CD4-positive, alpha-beta T cell treated with Interleukin-4 for 1 hour (primary cell): ENCODE data around the gene LSP1.
"Not testable (repeated sequence)": the region's sequence is repeated elsewhere in the genome, so short reads cannot be mapped to it uniquely, and the experiment has no call there.

ENCODE experiments used
- DNase-seq, 2 donors: peaks; one replicate each; pipeline ENCODE4 v3.0.0-alpha.2; 2020 to 2022

The LSP1 gene

GRCh38 chr11:1852877-1853276 is at the start of gene LSP1:
LSP1 (plus strand) TSS chr11:1853084; CDS start chr11:1853145, 61 bp downstream.
- DNase-seq, result peak; percentile 88 to 90

DNA sequence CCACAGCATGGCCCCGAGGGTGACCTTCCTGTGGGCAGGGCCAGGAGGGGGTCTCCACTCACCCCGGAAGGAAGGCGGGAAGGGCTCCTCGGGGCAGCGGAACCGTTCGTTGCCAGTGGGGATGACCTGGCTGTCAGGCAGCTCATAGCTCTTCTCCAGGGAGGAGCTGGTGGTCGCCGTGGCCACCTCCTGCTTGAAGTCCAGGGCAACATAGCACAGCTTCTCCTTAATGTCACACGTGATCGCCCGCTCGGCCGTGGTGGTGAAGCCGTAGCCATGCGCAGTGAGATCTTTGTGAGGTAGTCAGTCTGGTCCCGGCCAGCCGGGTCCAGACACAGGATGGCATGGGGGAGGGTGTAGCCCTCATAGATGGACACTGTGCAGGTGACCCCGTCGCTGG is 49.6 kb upstream of the LSP1 start:
- DNase-seq, result no peak

DNA sequence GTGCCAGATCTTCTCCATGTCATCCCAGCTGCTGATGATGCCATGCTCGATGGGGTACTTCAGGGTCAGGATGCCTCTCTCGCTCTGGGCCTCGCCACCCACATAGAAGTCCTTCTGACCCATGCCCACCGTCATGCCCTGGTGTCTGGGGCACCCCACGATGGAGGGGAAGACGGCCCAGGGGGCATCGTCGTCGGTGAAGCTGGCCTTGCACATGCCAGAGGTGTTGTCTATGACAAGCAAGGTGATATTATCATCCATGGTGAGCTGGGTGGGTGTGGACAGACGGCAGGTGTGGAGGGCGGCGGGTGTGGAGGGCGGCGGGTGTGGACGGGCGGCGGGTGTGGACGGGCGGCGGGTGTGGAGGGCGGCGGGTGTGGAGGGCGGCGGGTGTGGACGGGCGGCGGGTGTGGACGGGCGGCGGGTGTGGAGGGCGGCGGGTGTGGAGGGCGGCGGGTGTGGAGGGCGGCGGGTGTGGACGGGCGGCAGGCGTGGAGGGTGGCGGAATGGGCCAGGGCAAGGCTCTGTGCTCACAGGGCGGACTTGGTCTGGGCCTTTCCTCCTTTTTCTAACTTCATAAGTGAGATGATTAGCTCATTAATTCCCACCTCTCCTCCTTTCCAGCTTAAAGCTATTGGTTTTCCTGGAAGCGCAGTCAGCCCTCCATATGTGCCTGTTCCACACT is 48.9 kb upstream of the LSP1 start:
- not testable (repeated sequence) for DNase-seq

DNA sequence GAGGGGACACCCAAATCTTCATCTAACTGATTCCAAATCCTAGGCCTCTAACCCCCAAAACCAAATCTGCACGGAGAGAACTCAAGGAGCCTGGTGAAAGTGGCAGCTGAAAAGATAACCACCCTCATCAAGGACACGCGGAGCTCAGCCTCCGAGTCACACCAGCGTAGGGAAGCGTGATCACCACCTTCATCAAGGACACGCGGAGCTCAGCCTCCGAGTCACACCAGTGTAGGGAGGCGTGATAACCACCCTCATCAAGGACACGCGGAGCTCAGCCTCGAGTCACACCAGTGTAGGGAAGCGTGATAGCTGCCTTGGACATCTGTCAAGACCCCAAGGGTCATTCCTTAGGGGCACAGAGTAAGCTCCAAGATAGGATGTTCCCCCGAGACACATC is 47.4 kb upstream of the LSP1 start:
- no peak for DNase-seq

DNA sequence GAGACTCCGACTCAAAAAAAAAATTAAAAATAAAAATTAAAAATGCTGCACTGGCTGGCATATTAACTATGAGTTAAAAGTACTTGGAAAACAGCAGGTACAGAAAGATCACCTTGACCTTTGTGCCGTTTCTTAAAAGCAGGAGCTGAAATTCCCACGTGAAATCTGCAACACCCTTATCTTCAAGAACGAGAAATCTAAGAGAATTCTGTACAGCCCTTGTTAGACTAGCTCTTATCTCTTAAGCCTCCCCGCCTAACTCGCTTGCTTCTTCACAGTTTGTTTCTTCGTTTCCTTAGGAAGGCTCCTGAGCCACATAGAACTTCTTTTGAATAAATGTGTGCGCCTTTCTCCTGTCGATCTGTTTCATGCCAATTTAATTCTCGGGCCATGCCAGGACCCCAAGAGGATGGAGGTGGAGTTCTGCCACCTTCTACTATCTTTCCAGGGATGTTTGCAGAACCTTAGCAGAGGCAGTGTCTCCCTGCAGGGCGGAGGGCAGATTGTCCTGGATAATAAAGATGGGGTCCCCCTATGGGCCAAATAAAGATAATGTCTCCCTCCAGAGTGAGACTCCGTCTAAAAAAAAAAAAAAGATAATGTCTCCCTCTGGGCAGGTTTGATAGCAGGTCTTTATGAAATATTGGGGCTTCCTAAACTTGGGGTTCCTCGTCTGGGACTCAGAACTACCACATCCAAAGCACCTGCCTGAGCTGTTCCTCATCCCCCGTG is 45.5 kb upstream of the LSP1 start:
- no peak for DNase-seq

GRCh38 chr11:1810761-1811160 is 42.1 kb upstream of the LSP1 start:
- peak in 1 of 2 donors; percentile 19 for DNase-seq

DNA sequence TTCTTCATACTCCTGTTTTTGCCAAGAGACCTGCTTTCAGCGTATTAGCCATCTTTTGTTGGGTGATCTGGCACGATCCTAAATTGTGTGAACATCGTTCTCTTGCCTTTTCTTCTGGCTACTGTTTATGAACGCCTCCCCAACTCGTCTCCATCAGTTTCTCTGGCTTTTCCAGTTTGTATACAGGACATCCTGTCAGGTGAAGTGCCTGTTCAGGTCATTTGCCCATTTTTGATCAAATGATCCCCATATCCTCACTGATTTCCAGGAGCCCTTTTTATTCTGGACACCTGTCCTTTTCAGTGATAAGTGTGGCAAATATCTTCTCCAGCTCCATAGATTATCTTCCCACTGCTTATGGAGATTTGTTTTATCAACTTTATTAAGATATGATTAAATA is 40.6 kb upstream of the LSP1 start:
- DNase-seq, result no peak

DNA sequence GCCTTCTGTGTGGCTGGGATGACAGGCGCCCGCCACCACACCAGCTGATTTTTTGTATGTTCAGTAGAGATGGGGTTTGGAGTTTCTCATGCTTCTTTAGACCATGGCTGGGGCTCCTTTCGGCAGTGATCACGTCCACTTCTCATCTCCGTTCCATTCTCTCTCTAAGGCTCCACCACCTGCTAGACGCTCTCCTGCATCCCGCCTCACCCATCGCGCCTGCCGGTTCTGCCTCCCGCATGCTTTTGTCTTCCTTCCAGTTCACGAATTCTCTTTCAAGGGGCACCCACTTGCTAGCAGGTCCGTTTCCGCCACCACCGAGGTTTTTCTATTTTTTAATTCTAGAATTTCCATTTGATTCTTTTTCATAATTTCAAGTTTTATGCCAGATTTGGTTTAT is 40.1 kb upstream of the LSP1 start:
- no peak for DNase-seq

DNA sequence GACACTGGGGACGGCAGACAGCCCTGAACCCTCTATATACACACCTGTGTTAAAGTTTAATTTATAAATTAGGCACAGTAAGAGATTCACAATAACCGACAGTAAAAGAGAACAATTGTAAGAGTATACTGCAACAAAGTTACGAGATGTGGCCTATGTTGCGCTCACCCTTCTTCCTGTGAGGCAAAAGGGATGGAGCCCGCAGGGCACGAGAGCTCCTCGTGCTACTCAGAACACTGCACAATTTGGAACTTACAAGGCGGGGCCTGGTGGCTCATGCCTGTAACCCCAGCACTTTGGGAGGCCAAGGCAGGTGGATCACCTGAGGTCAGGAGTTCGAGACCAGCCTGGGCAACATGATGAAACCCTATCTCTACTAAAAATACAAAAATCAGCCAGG is 39.5 kb upstream of the LSP1 start:
- not testable (repeated sequence) for DNase-seq

DNA sequence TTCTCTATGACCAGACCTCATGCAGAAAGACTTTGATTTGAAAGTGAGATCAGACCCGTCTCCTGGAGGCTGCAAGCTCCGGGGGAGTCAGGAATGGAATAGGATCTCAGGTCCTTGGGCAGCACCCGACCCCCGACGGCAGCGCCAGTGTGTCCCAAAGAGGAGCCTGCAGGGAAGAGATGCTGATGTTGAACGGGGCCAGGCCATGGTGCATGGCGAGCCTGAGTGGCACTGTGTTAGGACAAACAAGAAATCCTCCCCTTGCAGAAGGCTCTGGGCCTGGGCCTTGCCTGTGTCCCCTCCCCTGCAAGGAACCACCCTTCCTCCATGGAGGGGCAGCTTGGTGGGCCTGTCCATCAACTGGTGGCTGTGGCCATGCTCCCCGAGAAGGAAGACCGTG is 38.2 kb upstream of the LSP1 start:
- DNase-seq, result no peak

DNA sequence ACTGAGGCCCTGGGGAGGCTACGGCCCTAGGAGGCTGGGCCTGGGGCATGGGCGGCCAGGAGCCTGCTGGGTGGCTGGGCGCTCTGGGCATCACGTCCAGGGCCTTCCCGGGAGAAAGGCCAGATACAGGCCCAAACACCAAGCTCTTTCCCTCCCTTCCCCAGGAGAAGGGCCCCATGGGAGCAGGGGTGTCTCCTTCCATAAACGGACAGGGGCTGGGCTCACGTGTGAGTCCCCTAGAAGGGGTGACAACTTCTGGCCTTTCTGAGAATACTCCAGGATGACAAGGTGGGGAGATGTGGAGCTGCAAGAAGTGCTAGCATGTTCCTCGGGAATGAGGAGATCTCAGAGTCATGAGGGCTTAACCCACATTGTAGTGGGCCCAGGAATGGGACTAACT is 37.6 kb upstream of the LSP1 start:
- no peak for DNase-seq

GRCh38 chr11:1815751-1816150 is 37.1 kb upstream of the LSP1 start:
- DNase-seq, result no peak

DNA sequence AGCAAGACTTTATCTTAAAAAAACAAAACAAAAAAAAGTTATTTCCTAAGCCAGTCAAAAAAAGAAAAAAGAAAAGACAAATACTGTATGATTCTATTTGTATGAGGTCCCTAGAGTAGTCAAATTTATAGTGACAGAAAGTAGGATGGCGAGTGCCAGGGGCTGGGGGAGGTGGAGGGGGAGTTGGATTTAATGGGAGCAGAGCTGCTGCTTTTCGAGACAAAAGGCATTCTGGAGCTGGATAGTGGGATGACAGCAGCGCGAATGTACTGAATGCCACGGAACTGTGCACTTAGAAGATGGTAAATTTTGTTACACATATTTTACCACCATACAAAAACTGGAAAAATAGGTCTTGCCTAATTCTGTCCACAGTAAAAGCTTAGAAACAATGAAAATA is 35.9 kb upstream of the LSP1 start:
- no peak for DNase-seq

GRCh38 chr11:1817511-1817910 is 35.4 kb upstream of the LSP1 start:
- DNase-seq, result no peak

- peak in 1 of 2 donors; percentile 5 for DNase-seq
Observed at GRCh38 chr11:1819074-1819473, 33.8 kb upstream of the LSP1 start.

DNA sequence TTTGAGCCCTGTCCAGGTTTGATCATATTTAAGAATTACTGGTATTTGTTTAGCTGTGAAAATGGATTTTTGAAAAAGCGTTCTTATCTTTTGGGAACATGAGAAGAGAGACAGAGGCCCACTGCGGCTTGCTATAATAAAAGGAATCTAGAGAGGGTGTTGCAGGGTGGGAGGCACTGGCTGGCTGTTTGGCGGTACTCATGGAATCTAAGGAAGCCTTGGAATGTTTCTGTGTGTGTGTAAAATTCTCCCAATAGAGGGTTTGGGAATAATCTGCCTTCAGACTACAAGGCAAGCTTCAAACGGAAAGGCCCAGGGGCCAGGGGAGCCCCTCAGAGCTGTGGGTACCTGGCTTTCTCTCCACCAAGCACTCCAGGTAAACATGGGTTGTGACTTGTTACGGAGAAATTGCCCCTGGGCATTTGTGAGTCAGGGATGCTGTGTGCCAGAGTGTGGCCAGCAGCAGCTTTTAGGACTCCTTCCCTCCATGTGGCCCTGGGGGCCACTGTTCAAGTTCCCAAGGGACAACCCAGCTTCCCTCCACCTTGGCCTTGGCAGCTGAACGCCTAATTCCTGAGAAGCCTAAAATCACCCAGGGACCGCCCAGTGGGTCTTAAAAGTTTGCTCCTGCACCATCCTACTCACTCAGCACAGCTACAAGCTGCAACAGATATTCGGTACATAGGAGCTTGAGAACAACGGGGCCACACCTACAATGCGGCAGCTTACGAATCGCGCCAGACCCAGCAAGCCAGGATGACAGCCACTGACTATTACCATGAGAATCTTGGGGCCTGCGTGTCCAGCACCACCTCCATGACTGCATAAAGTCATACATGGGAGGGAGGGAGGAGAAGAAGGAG is 32.2 kb upstream of the LSP1 start:
- no peak for DNase-seq

- no peak for DNase-seq
Observed at GRCh38 chr11:1821562-1821961, 31.3 kb upstream of the LSP1 start.

DNA sequence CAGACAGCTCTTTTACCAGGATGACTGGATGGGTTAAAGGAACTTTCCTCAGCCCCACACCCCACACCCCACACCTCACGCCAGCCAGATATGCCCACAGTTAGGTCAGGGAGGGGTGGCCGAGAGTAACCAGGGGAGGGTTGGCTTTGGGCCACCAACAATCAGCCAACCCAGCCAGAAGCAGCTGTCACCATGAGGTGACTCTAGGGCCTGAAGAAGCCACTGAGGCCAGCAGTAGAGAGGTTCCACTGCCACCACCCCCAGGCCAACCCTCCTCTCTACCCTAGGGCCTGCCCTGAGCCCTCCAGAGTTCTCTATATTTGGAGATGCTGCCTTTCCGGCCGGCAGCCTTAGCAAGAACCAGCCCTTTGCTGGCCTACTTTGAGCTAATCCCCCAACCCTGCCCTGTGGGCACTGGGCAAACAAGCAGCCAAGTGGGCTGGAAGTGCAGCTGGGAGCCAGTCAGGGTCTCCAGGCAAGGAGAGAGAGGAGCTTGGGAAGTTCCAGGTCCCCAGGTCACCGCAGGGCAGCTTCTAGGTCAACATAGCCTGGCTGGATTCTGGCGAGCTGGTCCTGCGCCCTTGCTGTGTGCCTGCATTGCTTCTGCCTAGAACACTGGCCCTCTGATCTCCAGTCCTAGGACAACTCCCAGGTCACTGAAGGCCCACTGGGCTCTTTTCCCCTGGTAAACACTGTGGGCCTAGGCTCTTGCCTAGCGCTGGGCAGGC is 30.1 kb upstream of the LSP1 start:
- no peak for DNase-seq

- DNase-seq, result no peak
Observed at GRCh38 chr11:1823376-1824220, 29.3 kb upstream of the LSP1 start.

GRCh38 chr11:1824221-1825038 is 28.5 kb upstream of the LSP1 start:
- DNase-seq, result no peak
